ENCODE results near the gene MAGEB3.

The MAGEB3 gene

DNA sequence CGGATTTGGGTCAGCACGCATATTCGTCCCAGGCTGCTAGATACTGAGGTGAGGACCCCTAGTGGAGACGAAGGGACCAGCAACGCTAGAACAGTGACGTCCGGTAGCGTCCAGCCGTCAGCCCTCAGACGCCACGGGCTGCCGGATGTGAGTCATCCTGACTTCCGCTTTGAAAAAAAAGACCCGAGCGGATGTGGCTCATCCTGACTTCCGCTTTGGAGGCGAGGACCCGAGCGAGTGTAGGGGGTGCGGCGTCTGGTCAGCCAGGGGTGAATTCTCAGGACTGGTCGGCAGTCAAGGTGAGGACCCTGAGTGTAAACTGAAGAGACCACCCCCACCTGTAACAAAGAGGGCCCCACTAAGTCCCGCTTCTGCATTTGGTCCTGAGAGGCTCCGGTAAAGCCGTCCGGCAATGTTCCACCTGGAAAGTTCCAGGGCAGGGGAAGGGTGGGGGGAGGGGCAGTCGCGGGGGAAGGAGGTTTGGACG is 15.1 kb upstream of the MAGEB3 start, which contains the start of gene MAGEB2:
MAGEB2 (plus strand) TSS at position 207 of the 487 bp plus-strand sequence. CDS start 3,018 bp downstream, outside the sequence.
- no peak for TF ChIP-seq CTCF (IDR thresholded peaks at IDR 0.05; ENCODE audit: insufficient read depth, missing control alignments)
- DNase-seq (ENCODE audit: insufficient read length, low spot score), result no peak
- no peak for FAIRE-seq

GRCh38 chrX:30217465-30217864 is 13.0 kb upstream of the MAGEB3 start:
- DNase-seq (ENCODE audit: insufficient read length, low spot score), result no peak
- no peak for FAIRE-seq
- TF ChIP-seq CTCF (IDR thresholded peaks at IDR 0.05; ENCODE audit: insufficient read depth, missing control alignments), result no peak

- FAIRE-seq, result no peak
- no peak for TF ChIP-seq CTCF (IDR thresholded peaks at IDR 0.05; ENCODE audit: insufficient read depth, missing control alignments)
- DNase-seq (ENCODE audit: insufficient read length, low spot score), result no peak
Observed at GRCh38 chrX:30219372-30219771, 11.1 kb upstream of the MAGEB3 start.

DNA sequence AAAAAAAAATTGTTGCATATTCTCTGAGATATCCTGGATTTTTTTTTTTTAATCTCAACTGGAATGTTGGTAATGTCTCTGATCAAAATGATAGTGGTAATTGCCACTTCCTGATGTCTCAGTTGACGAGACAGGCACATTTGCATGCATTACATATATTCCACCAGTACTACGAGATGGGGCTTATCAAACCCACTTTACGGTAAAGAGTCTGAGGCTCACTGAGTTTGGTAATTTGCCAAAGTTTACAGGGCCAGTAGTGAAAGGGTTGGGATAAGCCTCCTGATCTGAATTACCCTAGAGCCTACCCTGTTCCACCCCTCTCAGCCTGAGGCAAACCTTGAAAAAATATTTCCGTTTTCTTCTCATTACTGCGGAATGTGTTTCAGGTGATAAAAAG is 9.8 kb upstream of the MAGEB3 start:
- TF ChIP-seq CTCF (IDR thresholded peaks at IDR 0.05; ENCODE audit: insufficient read depth, missing control alignments), result no peak
- no peak for DNase-seq (ENCODE audit: insufficient read length, low spot score)
- no peak for FAIRE-seq

DNA sequence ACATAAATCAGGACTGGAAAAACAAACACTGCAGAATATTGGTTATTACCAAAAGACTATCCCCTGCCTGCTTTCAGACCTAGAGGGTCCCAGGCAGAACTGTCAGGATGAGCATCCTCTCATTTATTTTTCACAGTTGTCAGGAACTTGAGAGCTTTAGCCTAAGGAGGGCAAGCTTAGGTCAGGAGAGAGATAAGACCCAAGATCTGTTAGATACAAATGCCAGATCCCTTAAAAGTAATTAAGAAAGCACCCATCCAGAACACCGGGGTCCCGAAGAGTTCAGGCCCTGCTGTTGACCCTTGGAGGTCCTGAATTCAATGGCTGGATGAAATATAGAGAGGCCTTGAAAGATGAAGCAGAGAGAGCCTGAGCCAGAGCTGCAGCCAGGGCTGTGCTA is 5.9 kb upstream of the MAGEB3 start:
- DNase-seq (ENCODE audit: insufficient read length, low spot score) (no peak), FAIRE-seq (no peak)
- TF ChIP-seq CTCF (IDR thresholded peaks at IDR 0.05; ENCODE audit: insufficient read depth, missing control alignments), result no peak

DNA sequence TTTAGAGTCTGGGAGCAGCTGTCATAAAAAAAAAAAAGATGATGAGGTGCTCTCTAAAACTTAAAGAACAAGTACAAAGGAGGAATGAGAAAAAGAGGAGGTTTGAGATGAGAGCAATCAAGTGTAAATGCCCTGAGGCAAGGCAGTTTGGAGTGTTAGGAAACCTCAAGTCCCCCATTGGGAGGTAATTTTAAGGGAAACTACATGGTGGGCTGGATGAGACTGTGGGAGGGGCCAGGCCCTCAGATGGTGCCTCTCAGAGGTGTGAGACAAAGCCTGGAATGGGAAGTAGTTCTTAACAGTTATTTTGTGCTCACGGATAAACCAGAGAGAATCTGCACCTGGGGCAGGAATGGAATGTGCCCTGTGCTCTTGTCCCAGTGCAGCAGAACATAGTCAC is 1.9 kb upstream of the MAGEB3 start:
- FAIRE-seq (no peak), DNase-seq (ENCODE audit: insufficient read length, low spot score) (no peak)
- TF ChIP-seq CTCF (IDR thresholded peaks at IDR 0.05; ENCODE audit: insufficient read depth, missing control alignments), result no peak

GRCh38 chrX:30241724-30242415 is 11.4 kb downstream of the MAGEB3 start, which contains the start of gene MAGEB4:
MAGEB4 (plus strand) TSS chrX:30242000; CDS start chrX:30242136, 136 bp downstream.
- DNase-seq (ENCODE audit: insufficient read length, low spot score) (no peak), FAIRE-seq (no peak)
- TF ChIP-seq CTCF (IDR thresholded peaks at IDR 0.05; ENCODE audit: insufficient read depth, missing control alignments), result no peak

All from D721Med (cell line).